Stimulated activated CD4-positive, alpha-beta T cell treated with anti-CD3 and anti-CD28 coated beads, Interleukin-12 subunit alpha, Interleukin-12 subunit beta, amount 100 ng/mL, for 48 hours (primary cell): ENCODE measurements around the gene SLC22A23.
A peak's percentile ranks its signal among the peaks of the same experiment; 100 is the strongest.

Experiments
- DNase-seq, 3 donors: peaks; one replicate each; pipeline ENCODE4 v3.0.0-alpha.2; 2020; ENCODE audit warnings: low read depth in 2 of 3, low spot score in 1 of 3

The SLC22A23 gene

GRCh38 chr6:3320238-3320811 is 136.5 kb downstream of the SLC22A23 start:
- no peak for DNase-seq

DNA sequence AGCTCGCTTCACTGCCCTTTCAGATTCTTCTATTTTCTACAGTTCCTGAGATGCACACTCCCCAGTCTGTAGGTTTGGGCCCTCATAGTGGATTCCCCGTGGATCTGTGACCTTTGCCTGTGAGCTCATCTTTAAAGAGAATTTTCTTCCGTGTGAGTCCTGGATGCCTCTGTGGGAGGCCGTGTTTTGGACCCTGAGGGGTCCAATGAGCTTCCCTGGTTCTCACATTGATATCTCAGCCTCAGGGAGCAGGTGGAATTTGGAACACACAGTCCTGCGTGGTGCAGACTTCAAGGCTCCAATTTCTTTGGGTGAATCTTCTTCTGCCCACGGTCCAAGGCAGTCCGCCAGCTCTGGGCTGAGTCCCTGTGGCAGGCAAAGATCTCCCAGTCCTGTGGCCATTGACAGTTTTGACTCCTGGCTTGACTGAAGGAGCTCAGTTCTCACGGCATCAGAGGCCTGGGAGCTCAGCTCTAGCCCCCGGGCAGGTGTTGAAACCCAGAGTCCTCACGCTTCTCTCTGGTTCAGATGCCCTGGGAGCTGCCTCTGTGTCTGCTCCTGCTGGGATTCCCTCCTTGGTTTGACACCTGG is 137.1 kb downstream of the SLC22A23 start:
- DNase-seq = no peak

GRCh38 chr6:3318821-3319540 is 137.9 kb downstream of the SLC22A23 start:
- DNase-seq = no peak

- peak; percentile 36 to 57 (median 40) for DNase-seq
Observed at GRCh38 chr6:3318226-3318625, 138.6 kb downstream of the SLC22A23 start.

DNA sequence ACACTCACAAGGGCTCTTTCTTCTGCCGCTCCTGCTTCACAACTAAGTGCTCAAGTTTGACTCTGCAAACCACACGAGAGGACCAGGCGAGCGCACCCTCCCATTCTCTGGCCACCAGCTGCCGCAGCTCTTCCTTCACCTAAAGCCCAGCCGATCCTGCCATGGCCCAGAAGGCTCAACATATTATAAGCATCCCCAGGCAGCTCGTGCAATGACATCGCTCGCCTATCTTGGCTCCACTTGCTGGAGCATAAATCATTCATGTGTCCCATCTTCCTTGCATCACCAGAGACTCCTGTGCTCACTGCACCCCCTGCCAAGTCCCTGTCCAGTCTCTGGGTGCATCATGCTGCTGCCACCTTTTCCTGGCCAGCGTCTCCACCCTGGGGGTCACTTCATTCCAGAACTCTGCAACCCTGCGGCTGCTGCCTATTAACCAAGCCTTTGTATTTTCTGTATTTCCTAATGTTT is 139.1 kb downstream of the SLC22A23 start:
- no peak for DNase-seq

DNA sequence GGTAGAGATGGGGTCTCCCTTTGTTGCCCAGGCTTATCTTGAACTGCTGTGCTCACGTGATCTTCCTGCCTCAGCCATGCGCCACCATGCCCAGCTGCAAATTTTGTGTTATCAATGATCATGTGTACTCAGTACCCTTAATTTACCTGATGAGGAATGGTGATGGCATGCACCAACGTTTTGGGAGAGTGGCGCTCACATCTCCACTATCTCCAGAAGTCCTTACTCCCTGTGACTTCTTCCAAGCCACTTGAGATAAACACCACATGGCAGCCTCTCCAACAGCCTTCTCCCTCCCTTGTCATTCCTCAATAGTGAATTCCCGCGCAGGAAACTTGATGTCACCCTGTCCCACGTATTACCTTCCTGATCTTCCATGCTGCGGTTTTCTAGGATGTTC is 140.0 kb downstream of the SLC22A23 start:
- no peak for DNase-seq

DNA sequence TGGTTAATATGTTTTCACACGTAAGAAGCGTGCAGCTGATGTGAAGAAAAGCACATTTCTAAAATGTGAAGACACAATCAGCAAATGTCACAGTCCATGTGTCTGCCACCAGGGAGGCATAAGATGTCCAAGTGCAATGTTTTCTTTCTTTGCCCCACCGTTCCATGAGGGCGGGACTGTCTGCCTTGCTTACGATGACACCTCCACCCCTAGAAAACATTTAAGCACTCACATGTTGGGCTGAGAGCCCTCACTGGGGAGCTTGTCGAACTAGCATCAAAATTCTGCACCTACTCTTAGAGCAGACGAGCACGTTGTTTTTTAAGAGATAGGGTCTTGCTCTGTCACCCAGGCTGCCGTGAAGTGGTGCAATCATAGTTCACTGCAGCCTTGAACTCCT is 140.5 kb downstream of the SLC22A23 start:
- no peak for DNase-seq

DNA sequence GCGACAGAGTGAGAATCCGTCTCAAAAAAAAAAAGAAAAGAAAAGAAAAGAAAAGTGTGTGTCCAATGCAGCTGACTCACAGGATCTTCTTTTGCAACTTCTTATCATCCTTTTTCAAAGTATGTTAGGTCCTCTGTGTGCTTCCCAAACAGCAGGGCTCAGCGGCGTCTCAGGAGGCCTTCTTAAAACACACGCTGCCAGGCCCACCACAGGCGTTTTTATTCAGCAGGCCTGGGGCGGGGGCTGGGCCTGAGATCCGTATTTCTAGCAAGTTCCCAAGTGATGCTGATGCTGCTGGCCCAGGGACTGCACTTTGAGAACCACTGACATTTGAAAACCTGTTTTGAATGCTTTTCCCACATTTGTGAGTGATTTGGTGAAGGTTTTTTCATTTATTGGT is 141.0 kb downstream of the SLC22A23 start:
- DNase-seq = no peak

- no peak for DNase-seq
Observed at GRCh38 chr6:3314621-3315467, 142.0 kb downstream of the SLC22A23 start.

- no peak for DNase-seq
Observed at GRCh38 chr6:3314176-3314575, 142.7 kb downstream of the SLC22A23 start.

GRCh38 chr6:3312604-3313231 is 144.1 kb downstream of the SLC22A23 start:
- no peak for DNase-seq

- no peak for DNase-seq
Observed at GRCh38 chr6:3311826-3312225, 145.0 kb downstream of the SLC22A23 start.

- DNase-seq = no peak
Observed at GRCh38 chr6:3310703-3311102, 146.1 kb downstream of the SLC22A23 start.

DNA sequence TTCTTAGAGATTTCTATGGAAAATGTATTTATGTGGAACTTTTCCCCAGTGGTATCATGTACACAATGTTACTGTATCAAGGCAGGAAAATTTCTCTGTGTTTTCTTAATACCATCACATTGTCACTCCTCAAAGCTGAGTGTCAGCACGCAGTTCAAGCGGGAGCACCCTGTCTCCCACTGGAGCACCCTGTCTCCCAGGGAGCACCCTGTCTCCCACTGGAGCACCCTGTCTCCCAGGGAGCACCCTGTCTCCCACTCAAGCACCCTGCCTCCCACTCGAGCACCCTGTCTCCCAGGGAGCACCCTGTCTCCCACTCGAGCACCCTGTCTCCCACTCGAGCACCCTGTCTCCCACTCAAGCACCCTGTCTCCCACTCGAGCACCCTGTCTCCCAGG is 146.8 kb downstream of the SLC22A23 start:
- no peak for DNase-seq

DNA sequence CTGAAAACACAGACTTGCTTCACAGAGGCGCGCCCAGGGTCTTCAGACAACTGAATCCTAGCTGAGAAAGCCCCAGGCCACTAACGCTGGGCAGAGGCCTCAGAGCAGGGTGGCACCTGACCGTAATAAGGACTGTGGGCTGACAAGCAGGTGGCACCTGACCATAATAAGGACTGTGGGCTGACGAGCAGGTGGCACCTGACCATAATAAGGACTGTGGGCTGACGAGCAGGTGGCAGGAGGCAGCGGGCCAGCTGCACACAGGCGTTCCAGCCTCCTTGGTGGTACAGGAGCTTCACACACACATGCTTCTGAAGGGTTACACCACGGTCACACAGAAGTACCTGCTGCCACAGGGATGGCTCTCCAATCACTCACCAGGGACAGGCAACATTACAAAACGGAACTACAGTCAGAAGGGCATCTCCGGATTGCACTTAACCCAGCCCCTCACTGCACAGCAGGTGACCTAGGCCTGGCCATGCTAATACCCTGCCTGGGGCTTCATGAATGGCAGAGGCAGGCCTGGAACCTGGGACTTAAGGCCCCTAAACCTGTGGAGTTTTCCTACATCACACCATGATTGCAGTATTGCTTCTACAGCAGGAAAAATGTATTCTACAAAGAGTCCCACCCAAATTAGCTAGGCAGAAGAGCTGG is 147.3 kb downstream of the SLC22A23 start:
- DNase-seq = no peak

DNA sequence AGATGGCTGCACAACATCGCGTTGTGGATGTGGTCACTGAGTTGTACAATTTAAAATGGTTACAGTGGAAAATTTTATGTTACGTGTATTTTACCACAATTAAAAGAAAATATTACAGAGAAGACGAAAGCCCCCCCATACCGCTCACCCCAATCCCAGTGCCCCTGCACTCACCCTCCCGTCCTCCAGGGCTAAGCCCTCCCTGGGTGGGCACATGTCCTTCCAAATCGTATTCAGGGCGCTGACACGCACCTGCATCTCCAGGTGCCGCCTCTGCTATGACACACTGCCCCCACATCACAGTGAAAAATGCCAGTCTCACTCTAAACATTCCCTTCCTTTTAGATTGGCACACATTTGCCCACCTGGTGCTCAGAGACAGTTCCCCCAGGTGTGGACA is 148.7 kb downstream of the SLC22A23 start:
- no peak for DNase-seq

- no peak for DNase-seq
Observed at GRCh38 chr6:3307436-3307835, 149.4 kb downstream of the SLC22A23 start.

- DNase-seq = no peak
Observed at GRCh38 chr6:3306848-3307247, 150.0 kb downstream of the SLC22A23 start.

GRCh38 chr6:3305831-3306230 is 151.0 kb downstream of the SLC22A23 start:
- DNase-seq = no peak

GRCh38 chr6:3305216-3305565 is 151.7 kb downstream of the SLC22A23 start:
- DNase-seq = no peak
